Stomach smooth muscle (tissue), 2 donors: ENCODE results near the gene BPI.
"Not testable (repeated sequence)": the region's sequence is repeated elsewhere in the genome, so short reads cannot be mapped to it uniquely, and the experiment has no call there.

Experiments used
- H3K27ac ChIP-seq: one replicate; pipeline ENCODE4 v1.7.0; 2013; ENCODE audit warnings: mild to moderate bottlenecking, low read length, inconsistent platforms
- H3K27me3 ChIP-seq, 2 donors: one replicate each; pipeline ENCODE4 v1.7.0; 2013; ENCODE audit warnings: low read length in 2 of 2; ENCODE audit not compliant: insufficient read depth in 2 of 2, control insufficient read depth in 1 of 2
- H3K36me3 ChIP-seq, 2 donors: one replicate each; pipeline ENCODE4 v1.7.0; 2013; ENCODE audit warnings: low read length in 2 of 2; ENCODE audit not compliant: control insufficient read depth in 2 of 2, insufficient read depth in 2 of 2
- H3K4me1 ChIP-seq: one replicate; pipeline ENCODE4 v1.7.0; 2013; ENCODE audit warnings: low read length; ENCODE audit not compliant: control insufficient read depth, insufficient read depth
- H3K4me3 ChIP-seq, 2 donors: one replicate each; pipeline ENCODE4 v1.7.0; 2013; ENCODE audit warnings: low read length in 2 of 2
- H3K9ac ChIP-seq, 2 donors: one replicate each; pipeline ENCODE4 v1.7.0; 2013; ENCODE audit warnings: low read length in 2 of 2, mild to moderate bottlenecking in 1 of 2
- H3K9me3 ChIP-seq, 2 donors: one replicate each; pipeline ENCODE4 v1.7.0; 2013; ENCODE audit warnings: low read length in 2 of 2; ENCODE audit not compliant: control insufficient read depth in 2 of 2
- donor health status: healthy.
- donor health status: Pancreatic carcinoma.

The BPI gene

DNA sequence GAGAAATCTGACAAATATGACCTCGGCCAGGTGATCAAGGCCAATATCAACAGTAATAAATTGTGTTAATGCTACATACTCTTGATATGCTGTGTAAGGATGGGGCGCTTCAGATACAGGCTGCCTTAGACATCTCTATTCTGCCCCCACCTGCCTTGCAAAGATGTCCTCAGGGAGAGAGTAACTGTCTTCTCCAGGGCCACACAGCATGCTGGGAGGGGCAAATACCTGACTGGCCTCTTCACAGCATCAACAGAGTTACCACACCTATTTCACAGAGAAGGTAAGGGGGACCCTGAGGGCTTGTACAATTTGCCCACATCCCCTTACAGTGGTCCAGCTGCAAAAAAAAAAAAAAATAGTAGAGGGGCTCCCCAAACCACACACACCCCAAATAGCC, 26.3 kb upstream of the BPI start:
- Histone ChIP-seq H3K9me3 (no peaks in the 10 kb centered on the region), H3K27ac (no peak overlapping the region), H3K4me1 (no peaks in the 10 kb centered on the region), H3K9ac (no peak overlapping the region), H3K27me3 (no peaks in the 10 kb centered on the region), H3K4me3 (no peak overlapping the region), H3K36me3 (no peaks in the 10 kb centered on the region)

DNA sequence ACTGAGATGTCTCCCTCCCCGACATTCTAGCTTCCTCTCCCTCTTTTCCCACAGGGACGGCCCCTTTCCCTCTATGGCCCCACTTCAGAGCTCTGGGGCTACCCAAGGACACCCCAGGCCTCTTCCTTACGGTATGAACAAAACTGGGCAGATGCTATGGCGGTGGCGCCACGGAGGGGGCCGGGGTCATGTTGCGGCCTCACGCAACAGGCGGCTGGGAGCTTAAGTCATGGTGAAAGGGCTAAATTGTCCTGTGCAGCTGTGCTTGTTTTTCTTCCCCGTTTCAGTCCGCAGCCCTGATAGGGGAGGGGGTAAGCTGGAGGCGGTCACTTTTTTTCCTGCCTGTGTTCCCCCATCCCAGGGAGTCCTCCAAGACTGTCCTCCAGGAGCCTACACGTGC, 25.8 kb upstream of the BPI start:
- H3K4me3 ChIP-seq, result no peak overlapping the region
- H3K9me3 ChIP-seq, result no peaks in the 10 kb centered on the region
- H3K36me3 ChIP-seq, result no peaks in the 10 kb centered on the region
- no peaks in the 10 kb centered on the region for H3K4me1 ChIP-seq
- no peaks in the 10 kb centered on the region for H3K27me3 ChIP-seq
- no peak overlapping the region for H3K27ac ChIP-seq
- no peak overlapping the region for H3K9ac ChIP-seq

DNA sequence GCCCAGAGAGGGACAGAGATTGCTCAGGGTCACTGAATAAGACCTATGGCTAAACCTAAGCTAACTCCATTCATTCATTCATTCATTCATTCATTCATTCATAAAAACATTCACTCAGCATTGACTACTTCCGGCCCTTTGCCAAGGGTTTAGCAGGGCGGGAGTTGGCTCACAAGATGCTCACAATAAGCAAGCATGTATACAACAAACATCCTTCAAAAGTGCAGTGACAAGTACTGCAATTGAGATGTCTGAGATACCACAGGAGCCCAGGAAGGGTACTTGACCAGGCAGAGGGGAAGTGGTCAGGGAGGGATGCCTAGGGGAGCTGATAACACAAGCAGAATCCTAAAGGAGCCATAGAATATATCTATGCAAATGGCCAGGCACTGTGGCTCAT, 25.2 kb upstream of the BPI start:
- Histone ChIP-seq H3K9ac (no peak overlapping the region), H3K27ac (no peak overlapping the region), H3K36me3 (no peaks in the 10 kb centered on the region)

DNA sequence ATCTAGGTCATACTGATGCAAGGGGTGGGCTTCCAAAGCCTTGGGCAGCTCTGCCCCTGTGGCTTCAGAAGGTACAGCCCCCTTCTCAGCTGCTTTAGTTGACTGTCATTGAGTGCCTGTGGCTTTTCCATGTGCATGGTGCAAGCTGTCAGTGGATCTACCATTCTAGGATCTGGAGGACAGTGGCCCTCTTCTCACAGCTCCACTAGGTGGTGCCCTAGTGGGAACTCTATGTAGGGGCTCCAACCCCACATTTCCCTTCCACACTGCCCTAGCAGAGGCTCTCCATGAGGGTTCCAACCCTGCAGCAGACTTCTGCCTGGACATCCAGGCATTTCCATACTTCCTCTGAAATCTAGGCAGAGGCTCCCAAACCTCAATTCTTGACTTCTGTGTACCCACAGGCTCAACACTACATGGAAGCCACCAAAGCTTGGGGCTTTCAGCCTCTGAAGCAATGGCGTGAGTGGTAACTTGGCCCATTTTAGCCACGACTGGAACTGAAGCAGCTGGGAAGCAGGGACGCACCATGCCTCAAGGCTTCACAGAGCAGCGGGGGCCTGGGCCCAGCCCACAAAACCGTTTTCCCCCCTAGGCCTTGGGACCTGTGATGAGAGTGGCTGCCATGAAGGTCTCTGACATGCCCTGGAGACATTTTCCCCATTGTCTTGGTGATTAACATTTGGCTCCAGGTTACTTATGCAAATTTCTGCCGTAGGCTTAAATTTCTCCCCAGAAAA, 22.6 kb upstream of the BPI start:
- not testable (repeated sequence) for H3K27me3 ChIP-seq, H3K4me3 ChIP-seq, H3K27ac ChIP-seq, H3K36me3 ChIP-seq, H3K4me1 ChIP-seq, H3K9ac ChIP-seq, H3K9me3 ChIP-seq

More for the DNA sequence above, 25.2 kb upstream of the BPI start:
- no peaks in the 10 kb centered on the region for H3K27me3 ChIP-seq
- H3K4me3 ChIP-seq, result no peak overlapping the region
- H3K4me1 ChIP-seq, result no peaks in the 10 kb centered on the region
- no peaks in the 10 kb centered on the region for H3K9me3 ChIP-seq

DNA sequence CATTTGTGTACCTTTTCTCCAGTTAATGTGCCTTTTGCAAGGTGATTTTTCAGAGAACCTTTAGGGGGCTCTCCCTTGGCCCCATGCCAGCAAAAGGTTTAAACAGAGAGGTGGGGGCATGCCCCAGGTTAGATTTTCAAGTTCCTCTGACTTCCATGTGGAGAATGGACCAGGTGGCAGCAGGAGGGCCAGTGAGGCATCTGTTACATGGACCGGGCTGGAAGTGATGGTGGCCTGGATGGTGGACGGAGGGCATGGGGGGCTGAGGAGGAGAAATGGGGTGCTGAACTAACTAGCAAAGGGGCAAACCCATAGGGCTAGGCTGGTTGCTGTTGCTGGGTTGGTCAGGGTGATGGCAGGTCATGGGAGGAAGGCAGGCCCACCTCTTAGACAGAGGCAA, 20.7 kb upstream of the BPI start:
- Histone ChIP-seq H3K9me3 (peaks cover 0 to 5% of the 10 kb centered on the region in 2 donors), H3K36me3 (no peaks in the 10 kb centered on the region), H3K27me3 (peaks cover 0 to 2% of the 10 kb centered on the region in 2 donors), H3K4me3 (no peak overlapping the region), H3K9ac (no peak overlapping the region), H3K27ac (no peak overlapping the region), H3K4me1 (no peaks in the 10 kb centered on the region)

DNA sequence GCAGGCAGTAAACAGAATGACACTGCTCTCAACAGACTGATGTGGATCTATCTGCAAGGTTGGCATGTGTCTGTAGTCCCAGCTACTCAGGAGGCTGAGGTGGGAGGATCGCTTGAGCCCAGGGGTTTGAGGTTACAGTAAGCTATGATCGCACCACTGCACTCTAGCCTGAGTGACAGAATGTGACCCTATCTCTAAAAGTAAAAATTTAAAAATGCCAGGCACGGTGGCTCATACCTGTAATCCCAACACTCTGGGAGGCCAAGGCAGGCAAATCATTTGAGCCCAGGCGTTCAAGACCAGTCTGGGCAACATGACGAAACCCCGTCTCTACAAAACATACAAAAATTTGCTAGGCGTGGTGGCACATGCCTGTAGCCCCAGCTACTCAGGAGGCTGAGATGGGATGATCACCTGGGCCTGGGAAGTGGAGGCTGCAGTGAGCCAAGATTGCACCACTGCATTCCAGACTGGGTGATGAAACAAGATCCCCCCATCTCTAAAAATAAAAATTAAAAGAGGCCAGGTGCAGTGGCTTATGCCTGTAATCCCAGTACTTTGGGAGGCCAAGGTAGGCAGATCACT, 19.8 kb upstream of the BPI start:
- H3K27me3 ChIP-seq, H3K4me3 ChIP-seq, H3K9ac ChIP-seq, H3K9me3 ChIP-seq, H3K4me1 ChIP-seq, H3K36me3 ChIP-seq, H3K27ac ChIP-seq: not testable (repeated sequence)

DNA sequence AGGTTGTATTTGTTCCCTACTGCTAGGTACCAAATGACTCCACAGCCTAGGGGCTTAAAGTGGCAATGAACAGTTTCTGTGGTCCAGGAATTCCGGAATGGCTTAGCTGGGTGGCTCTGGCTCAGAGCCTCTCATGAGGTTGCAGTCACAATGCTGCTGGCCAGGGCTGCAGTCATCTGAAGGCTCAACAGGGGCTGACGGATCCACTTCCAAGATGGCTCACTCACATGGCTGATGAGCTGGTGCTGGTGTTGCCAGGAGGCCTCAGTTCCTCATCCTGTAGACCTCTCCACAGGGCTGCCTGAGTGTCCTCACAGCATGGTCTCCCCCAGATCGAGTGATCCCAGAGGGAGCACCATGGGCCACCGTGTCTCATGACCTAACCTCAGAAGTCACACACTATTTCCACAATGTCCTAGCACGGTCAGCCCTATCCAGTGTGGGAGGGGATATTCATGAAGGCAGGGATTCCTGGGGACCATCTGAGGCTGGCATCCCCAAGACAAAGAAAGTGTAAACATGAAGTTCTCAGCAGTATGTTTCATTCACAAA, 19.0 kb upstream of the BPI start:
- no peaks in the 10 kb centered on the region for H3K36me3 ChIP-seq
- peaks cover 0 to 2% of the 10 kb centered on the region in 2 donors for H3K27me3 ChIP-seq
- no peak overlapping the region for H3K27ac ChIP-seq
- H3K9ac ChIP-seq, result no peak overlapping the region
- peaks cover 0 to 5% of the 10 kb centered on the region in 2 donors for H3K9me3 ChIP-seq
- H3K4me3 ChIP-seq, result no peak overlapping the region
- H3K4me1 ChIP-seq, result no peaks in the 10 kb centered on the region

DNA sequence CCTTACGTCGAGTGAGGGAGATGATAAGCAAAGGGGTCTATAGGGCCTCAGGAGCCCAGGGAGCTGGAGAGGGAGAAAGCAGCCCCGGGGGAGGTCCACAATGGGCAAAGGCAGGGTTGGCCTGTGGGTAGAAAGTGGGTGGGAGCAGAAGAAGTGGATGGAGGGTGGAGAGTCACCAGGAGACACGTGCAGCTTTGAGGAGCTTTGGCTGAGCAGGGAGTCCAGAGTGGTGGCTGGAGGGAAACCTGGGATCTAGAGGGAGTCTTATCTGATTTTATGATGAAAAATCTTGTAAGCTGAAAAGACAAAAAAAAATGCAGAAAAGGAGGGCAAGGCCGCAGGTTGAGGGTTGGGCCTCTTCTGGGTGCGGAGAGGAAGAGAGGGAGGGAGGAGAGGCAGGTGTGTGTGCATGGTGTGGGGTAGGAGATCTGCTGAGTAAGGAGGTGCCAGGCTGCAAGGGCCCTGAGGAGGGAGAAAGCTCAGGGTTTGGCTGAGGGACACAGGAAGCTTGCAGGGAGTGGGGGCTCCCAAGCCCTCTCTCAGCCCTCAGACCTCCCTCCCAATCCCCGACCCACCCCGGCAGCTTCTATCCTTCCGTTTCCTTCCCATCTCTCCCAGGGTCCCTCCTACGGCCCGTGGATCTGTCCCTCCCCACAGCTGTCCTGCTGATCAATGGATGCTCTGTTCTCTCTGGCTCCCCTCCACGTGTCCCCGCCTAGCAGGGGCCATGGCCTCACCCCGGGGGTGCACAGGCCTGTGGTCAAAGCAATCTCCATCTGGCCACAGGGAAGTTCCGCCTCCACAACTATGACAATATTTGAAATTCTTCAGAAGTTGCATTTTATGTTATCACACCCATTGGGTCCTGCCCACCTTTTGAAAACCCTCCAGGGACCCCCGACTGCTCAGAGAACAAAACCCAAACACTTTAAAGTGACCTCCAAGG, 17.1 kb upstream of the BPI start:
- Histone ChIP-seq H3K4me3 (no peak overlapping the region), H3K9me3 (peaks cover 0 to 5% of the 10 kb centered on the region in 2 donors), H3K27me3 (peaks cover 0 to 7% of the 10 kb centered on the region in 2 donors), H3K27ac (no peak overlapping the region), H3K36me3 (no peaks in the 10 kb centered on the region), H3K4me1 (peaks cover 5% of the 10 kb centered on the region), H3K9ac (no peak overlapping the region)

DNA sequence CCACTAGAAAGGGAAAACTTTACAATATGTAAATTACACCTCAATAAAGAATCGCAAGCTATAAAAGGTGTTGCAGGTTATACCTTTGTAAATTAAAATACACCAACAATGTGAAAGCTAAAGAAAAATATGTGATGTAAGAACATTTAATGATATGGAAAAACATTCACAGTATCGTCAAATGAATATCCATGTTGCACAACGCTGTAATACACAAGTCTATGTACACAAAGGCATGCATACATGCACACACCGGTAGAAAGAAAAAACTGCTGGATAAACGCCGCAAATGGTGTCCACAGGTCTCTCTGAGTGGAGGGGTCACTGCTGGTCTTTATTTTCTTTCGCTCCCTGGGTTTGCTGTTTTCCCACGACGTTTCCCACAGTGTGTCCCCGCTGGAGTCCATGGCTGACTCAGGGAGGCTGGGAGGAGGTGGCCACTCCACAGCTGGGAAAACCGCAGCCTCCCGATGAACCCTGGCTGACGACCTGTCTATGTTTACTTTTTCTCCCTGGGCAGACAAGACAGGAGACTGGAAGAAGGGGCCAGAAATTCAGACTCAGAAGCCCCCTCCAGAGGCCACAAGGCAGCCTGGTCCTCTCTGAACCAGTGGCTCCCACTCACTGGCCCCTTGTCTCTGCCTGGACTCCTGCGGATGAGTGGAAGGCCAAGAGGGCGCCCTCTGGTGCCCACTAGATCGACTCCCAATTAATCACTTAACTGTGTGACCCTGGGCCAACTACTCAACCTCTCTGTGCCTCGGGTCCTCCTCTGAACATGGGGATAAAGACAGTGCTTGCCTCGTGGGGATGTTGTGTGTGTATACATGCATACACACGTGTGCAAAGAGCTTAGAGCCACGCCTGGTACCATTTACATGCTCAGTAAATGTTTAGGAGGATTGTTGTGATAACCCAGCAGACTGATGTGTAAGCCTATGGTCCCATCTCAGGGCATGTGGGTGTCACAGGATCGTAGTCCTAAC, 12.8 kb upstream of the BPI start:
- no peak overlapping the region for H3K27ac ChIP-seq
- no peak overlapping the region for H3K9ac ChIP-seq
- no peak overlapping the region for H3K4me3 ChIP-seq
- H3K4me1 ChIP-seq, result peaks cover 5% of the 10 kb centered on the region
- H3K36me3 ChIP-seq, result no peaks in the 10 kb centered on the region
- peaks cover 0 to 7% of the 10 kb centered on the region in 2 donors for H3K27me3 ChIP-seq
- no peaks in the 10 kb centered on the region for H3K9me3 ChIP-seq

DNA sequence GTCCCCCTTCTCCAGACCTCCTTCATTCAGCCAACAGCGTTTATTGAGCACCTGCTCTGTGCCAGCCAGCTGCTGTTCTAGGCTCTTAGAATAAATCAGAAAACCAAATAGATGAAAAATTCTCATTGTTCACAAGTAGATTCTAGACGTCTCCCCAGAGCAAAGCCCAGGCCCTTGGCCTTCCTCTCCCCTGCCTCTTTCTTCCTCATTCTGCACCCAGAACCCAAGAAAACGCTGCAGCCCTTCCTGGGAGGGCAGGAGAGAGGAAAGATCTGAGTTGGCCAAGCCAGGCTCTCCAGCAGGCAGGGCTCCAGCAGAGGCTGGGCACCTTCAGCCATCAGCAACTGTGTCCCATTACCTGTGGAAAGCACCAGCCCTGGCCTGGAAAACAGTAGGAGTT, 12.0 kb upstream of the BPI start:
- Histone ChIP-seq H3K9me3 (no peaks in the 10 kb centered on the region), H3K27ac (no peak overlapping the region), H3K27me3 (peaks cover 0 to 5% of the 10 kb centered on the region in 2 donors), H3K4me3 (no peak overlapping the region), H3K9ac (no peak overlapping the region), H3K4me1 (peaks cover 5% of the 10 kb centered on the region), H3K36me3 (no peaks in the 10 kb centered on the region)
